22Rv1 (cell line): Measurements from ENCODE around the gene SPSB3.

Experiments used
- CTCF ChIP-seq: fragments of 450-650 bp; IDR thresholded peaks from 2 replicates; pipeline ENCODE4 v1.5.1; 2017; ENCODE audit warnings: mild to moderate bottlenecking
- ZFX ChIP-seq: fragments of 450-650 bp; IDR thresholded peaks from 2 replicates; pipeline ENCODE4 v1.6.1; 2017; ENCODE audit warnings: antibody characterized with exemption, borderline replicate concordance

- no peak for TF ChIP-seq CTCF
- TF ChIP-seq ZFX: no peak
Measured at GRCh38 chr16:1785846-1786170, 3.4 kb upstream of the SPSB3 start.
